ENCODE measurements around the gene SHROOM2.

- TF ChIP-seq CTCF (IDR thresholded peaks at IDR 0.05) = no peak
- no peak for TF ChIP-seq EP300 (IDR thresholded peaks at IDR 0.05)
- no peak for TF ChIP-seq POLR2AphosphoS5 (IDR thresholded peaks at IDR 0.05)
- no peak for TF ChIP-seq POLR2A (IDR thresholded peaks at IDR 0.05)
Observed at GRCh38 chrX:9864011-9864410, 77.8 kb downstream of the SHROOM2 start.
